NCI-H2196 treated with DMSO at 0.1 percent for 48 hours (cell line): ENCODE data around the gene CCDC187.
A peak's percentile ranks its signal among the peaks of the same experiment; 100 is the strongest.

Experiments
- DNase-seq: peaks from one replicate; lab custom pipeline; 2025; ENCODE audit not compliant: unreplicated experiment; lab: John Stamatoyannopoulos, UW

The CCDC187 gene

GRCh38 chr9:136313111-136314055 is 9.5 kb upstream of the CCDC187 start:
- no peak for DNase-seq

GRCh38 chr9:136312436-136312835 is 8.5 kb upstream of the CCDC187 start:
- no peak for DNase-seq

GRCh38 chr9:136312009-136312375 is 8.1 kb upstream of the CCDC187 start:
- DNase-seq = no peak

GRCh38 chr9:136311051-136312008 is 7.4 kb upstream of the CCDC187 start:
- peak; percentile 35 for DNase-seq

- no peak for DNase-seq
Measured at GRCh38 chr9:136310273-136311030, 6.6 kb upstream of the CCDC187 start.

GRCh38 chr9:136309806-136310220 is 5.9 kb upstream of the CCDC187 start:
- no peak for DNase-seq

GRCh38 chr9:136309101-136309801 is 5.4 kb upstream of the CCDC187 start:
- DNase-seq = peak; percentile 18

- DNase-seq = no peak
Measured at GRCh38 chr9:136308702-136309053, 4.8 kb upstream of the CCDC187 start.

- no peak for DNase-seq
Measured at GRCh38 chr9:136308006-136308701, 4.3 kb upstream of the CCDC187 start.

GRCh38 chr9:136307215-136307750 is 3.4 kb upstream of the CCDC187 start:
- no peak for DNase-seq

- DNase-seq = no peak
Measured at GRCh38 chr9:136306211-136307208, 2.6 kb upstream of the CCDC187 start.

- DNase-seq = no peak
Measured at GRCh38 chr9:136305804-136306203, 1.9 kb upstream of the CCDC187 start.

- no peak for DNase-seq
Measured at GRCh38 chr9:136304981-136305380, 1.1 kb upstream of the CCDC187 start.

GRCh38 chr9:136304456-136304855 is 562 bp upstream of the CCDC187 start:
- DNase-seq = no peak

GRCh38 chr9:136303066-136303824 is 649 bp downstream of the CCDC187 start:
- DNase-seq = no peak

GRCh38 chr9:136302527-136302926 is 1.4 kb downstream of the CCDC187 start:
- DNase-seq = no peak

- no peak for DNase-seq
Measured at GRCh38 chr9:136300866-136301265, 3.0 kb downstream of the CCDC187 start.
